Stimulated activated CD8-positive, alpha-beta memory T cell treated with anti-CD3 and anti-CD28 coated beads, Interleukin-4, amount 100 ng/mL, for 24 hours (primary cell): Measurements from ENCODE around the gene SBDS.
"Not testable (repeated sequence)": the region's sequence is repeated elsewhere in the genome, so short reads cannot be mapped to it uniquely, and the experiment has no call there.

Source experiments
- DNase-seq: peaks from one replicate; pipeline ENCODE4 v3.0.0-alpha.2; 2020; ENCODE audit warnings: low read depth

The SBDS gene

GRCh38 chr7:66994691-66995049 lies 716 bp downstream of the SBDS start:
- peak; percentile 32 for DNase-seq

GRCh38 chr7:66994051-66994450 lies 1.3 kb downstream of the SBDS start:
- not testable (repeated sequence) for DNase-seq

GRCh38 chr7:66989552-66989951 lies 5.8 kb downstream of the SBDS start:
- DNase-seq = not testable (repeated sequence)

GRCh38 chr7:66980336-66980735 lies 15.1 kb downstream of the SBDS start:
- DNase-seq = not testable (repeated sequence)

- not testable (repeated sequence) for DNase-seq
Measured at GRCh38 chr7:66979013-66979412, 16.4 kb downstream of the SBDS start.

GRCh38 chr7:66978312-66978711 lies 17.1 kb downstream of the SBDS start:
- not testable (repeated sequence) for DNase-seq

GRCh38 chr7:66974986-66975590 lies 20.3 kb downstream of the SBDS start:
- DNase-seq = no peak

- DNase-seq = no peak
Measured at GRCh38 chr7:66970310-66970709, 25.1 kb downstream of the SBDS start.

GRCh38 chr7:66969001-66969400 lies 26.4 kb downstream of the SBDS start:
- DNase-seq = not testable (repeated sequence)

- no peak for DNase-seq
Measured at GRCh38 chr7:66967029-66967428, 28.4 kb downstream of the SBDS start.

- DNase-seq = no peak
Measured at GRCh38 chr7:66964411-66964810, 31.0 kb downstream of the SBDS start.

GRCh38 chr7:66961096-66961495 lies 34.3 kb downstream of the SBDS start:
- DNase-seq = no peak

- DNase-seq = no peak
Measured at GRCh38 chr7:66960192-66960591, 35.2 kb downstream of the SBDS start.

GRCh38 chr7:66958538-66959350 lies 36.6 kb downstream of the SBDS start:
- no peak for DNase-seq

GRCh38 chr7:66957595-66958290 lies 37.6 kb downstream of the SBDS start:
- no peak for DNase-seq

GRCh38 chr7:66953044-66953427 lies 42.4 kb downstream of the SBDS start:
- no peak for DNase-seq

- DNase-seq = no peak
Measured at GRCh38 chr7:66952343-66953043, 42.9 kb downstream of the SBDS start.

GRCh38 chr7:66950763-66951162 lies 44.6 kb downstream of the SBDS start:
- no peak for DNase-seq

GRCh38 chr7:66950311-66950710 lies 45.1 kb downstream of the SBDS start:
- DNase-seq = no peak

- DNase-seq = no peak
Measured at GRCh38 chr7:66948480-66949109, 46.8 kb downstream of the SBDS start.

- no peak for DNase-seq
Measured at GRCh38 chr7:66946545-66946944, 48.8 kb downstream of the SBDS start.

GRCh38 chr7:66939325-66939724 lies 56.1 kb downstream of the SBDS start:
- DNase-seq = no peak
